Activated CD8-positive, alpha-beta T cell treated with anti-CD3 and anti-CD28 coated beads for 36 hours (primary cell): ENCODE results near the gene PPARG. TPM values are rescaled to one million over a fixed set of nuclear protein-coding genes. Genes with fewer than 3 reads are reported as not detected.
"Not testable (repeated sequence)": the region's sequence is repeated elsewhere in the genome, so short reads cannot be mapped to it uniquely, and the experiment has no call there.

Experiments used
- ATAC-seq: fragments of 200-7000 bp; cut with Tn5 transposase; one replicate; pipeline ENCODE4 v1.10.0; 2021; ENCODE audit warnings: mild to moderate bottlenecking, moderate library complexity
- CTCF ChIA-PET: fragments of 350-600 bp; sonication (Branson Sonifier 250); formaldehyde crosslinking; loops from one replicate; lab custom pipeline; 2021; ENCODE audit warnings: antibody characterized with exemption; lab: Charles Lee
- POLR2A ChIA-PET: fragments of 350-600 bp; sonication (Branson Sonifier 250); formaldehyde crosslinking; loops from one replicate; lab custom pipeline; 2021; ENCODE audit warnings: antibody characterized with exemption; lab: Charles Lee
- DNase-seq: peaks from one replicate; pipeline ENCODE4 v3.0.0-alpha.2; 2020
- H3K27ac Mint-ChIP-seq: one replicate; pipeline ENCODE4 v1.8.0; 2021; ENCODE audit warnings: mild to moderate bottlenecking, mixed read lengths
- H3K27me3 Mint-ChIP-seq: one replicate; pipeline ENCODE4 v1.8.0; 2021; ENCODE audit warnings: mixed read lengths
- H3K36me3 Mint-ChIP-seq: one replicate; pipeline ENCODE4 v1.8.0; 2021; ENCODE audit warnings: low read depth, mixed read lengths
- H3K4me1 Mint-ChIP-seq: one replicate; pipeline ENCODE4 v1.8.0; 2021; ENCODE audit warnings: low read depth, mixed read lengths
- H3K4me3 Mint-ChIP-seq: one replicate; pipeline ENCODE4 v1.8.0; 2021; ENCODE audit warnings: mild to moderate bottlenecking, moderate library complexity, mixed read lengths
- H3K9me3 Mint-ChIP-seq: one replicate; pipeline ENCODE4 v1.8.0; 2021; ENCODE audit warnings: mixed read lengths
- CTCF ChIP-seq: fragments of 200-600 bp; IDR thresholded peaks from one replicate; pipeline ENCODE4 v1.8.0; 2022; ENCODE audit warnings: antibody characterized with exemption, mild to moderate bottlenecking
- intact Hi-C: fragments of 100-400 bp; cut with micrococcal nuclease; formaldehyde crosslinking; loops from one replicate; pipeline ENCODE4 v1.10.0; 2022
- total RNA-seq, 2 experiments: library from RNA; stranded (reverse); gene quantifications; one replicate each; pipeline ENCODE4 v1.2.3, GENCODE V29; 2021

Gene PPARG
- total RNA-seq, 2 experiments from 2014 or later, result 0.41 to 0.63 TPM

GRCh38 chr3:12278566-12278965, 10.3 kb upstream of the PPARG start:
- CTCF ChIA-PET, result no interaction called here
- H3K9me3 Mint-ChIP-seq, result no peaks in the 10 kb centered on the region
- DNase-seq (no peak), ATAC-seq (no peak)
- no peak for TF ChIP-seq CTCF
- H3K4me1 Mint-ChIP-seq, result no peaks in the 10 kb centered on the region
- no peaks in the 10 kb centered on the region for H3K36me3 Mint-ChIP-seq
- POLR2A ChIA-PET, result no interaction called here
- H3K4me3 Mint-ChIP-seq, result no peak overlapping the region
- intact Hi-C loops, result no loop called here
- no peak overlapping the region for H3K27ac Mint-ChIP-seq
- H3K27me3 Mint-ChIP-seq, result peaks cover 25% of the 10 kb centered on the region

- intact Hi-C loops, result no loop called here
- ATAC-seq, result no peak
- no peak for DNase-seq
- Mint-ChIP-seq H3K27me3 (peaks cover 34% of the 10 kb centered on the region), H3K9me3 (no peaks in the 10 kb centered on the region), H3K4me1 (no peaks in the 10 kb centered on the region), H3K4me3 (no peak overlapping the region), H3K36me3 (no peaks in the 10 kb centered on the region), H3K27ac (no peak overlapping the region)
- ChIA-PET CTCF (no interaction called here), POLR2A (no interaction called here)
- no peak for TF ChIP-seq CTCF
Measured at GRCh38 chr3:12279591-12280326, 9.1 kb upstream of the PPARG start.

- DNase-seq, result no peak
- no peak for TF ChIP-seq CTCF
- Mint-ChIP-seq H3K27ac (no peak overlapping the region), H3K4me1 (no peaks in the 10 kb centered on the region), H3K9me3 (peaks cover 4% of the 10 kb centered on the region), H3K27me3 (peaks cover 41% of the 10 kb centered on the region), H3K4me3 (no peak overlapping the region), H3K36me3 (no peaks in the 10 kb centered on the region)
- intact Hi-C loops, result no loop called here
- ChIA-PET CTCF (no interaction called here), POLR2A (no interaction called here)
- no peak for ATAC-seq
Measured at GRCh38 chr3:12280357-12280806, 8.5 kb upstream of the PPARG start.

GRCh38 chr3:12284591-12284990, 4.3 kb upstream of the PPARG start:
- Mint-ChIP-seq H3K9me3 (peaks cover 4% of the 10 kb centered on the region), H3K4me3 (no peak overlapping the region), H3K36me3 (peaks cover 1% of the 10 kb centered on the region), H3K27me3 (peaks cover 58% of the 10 kb centered on the region), H3K4me1 (peaks cover 9% of the 10 kb centered on the region), H3K27ac (no peak overlapping the region)
- POLR2A ChIA-PET, result no interaction called here
- CTCF ChIA-PET, result no interaction called here
- intact Hi-C loops, result no loop called here
- no peak for DNase-seq
- no peak for TF ChIP-seq CTCF
- no peak for ATAC-seq

- Mint-ChIP-seq H3K36me3 (peaks cover 1% of the 10 kb centered on the region), H3K4me1 (peaks cover 9% of the 10 kb centered on the region), H3K9me3 (peaks cover 4% of the 10 kb centered on the region), H3K4me3 (no peak overlapping the region), H3K27ac (no peak overlapping the region), H3K27me3 (peaks cover 54% of the 10 kb centered on the region)
- intact Hi-C loops, result no loop called here
- DNase-seq, result no peak
- ChIA-PET POLR2A (no interaction called here), CTCF (no interaction called here)
- ATAC-seq, result no peak
- TF ChIP-seq CTCF, result no peak
Measured at GRCh38 chr3:12285003-12285555, 3.8 kb upstream of the PPARG start.

- POLR2A ChIA-PET, ATAC-seq, H3K36me3 Mint-ChIP-seq, H3K27ac Mint-ChIP-seq, intact Hi-C loops, H3K4me3 Mint-ChIP-seq, H3K9me3 Mint-ChIP-seq, DNase-seq, H3K4me1 Mint-ChIP-seq: not testable (repeated sequence)
- peaks cover 50% of the 10 kb centered on the region for H3K27me3 Mint-ChIP-seq
- CTCF ChIA-PET, result interaction anchor here (1.0 kb wide), 1 partner anchor 14 kb away, joined by 3 read pairs; no protein-coding TSS in a partner anchor
Measured at GRCh38 chr3:12285779-12286178, 3.1 kb upstream of the PPARG start.
